ENCODE data around the gene ACHE. TPM values are rescaled to one million over a fixed set of nuclear protein-coding genes. Genes with fewer than 3 reads are reported as not detected.

Gene ACHE
- total and polyA plus RNA-seq, 11 donors = 0.44 to 2.1 (median 0.75) TPM

DNA sequence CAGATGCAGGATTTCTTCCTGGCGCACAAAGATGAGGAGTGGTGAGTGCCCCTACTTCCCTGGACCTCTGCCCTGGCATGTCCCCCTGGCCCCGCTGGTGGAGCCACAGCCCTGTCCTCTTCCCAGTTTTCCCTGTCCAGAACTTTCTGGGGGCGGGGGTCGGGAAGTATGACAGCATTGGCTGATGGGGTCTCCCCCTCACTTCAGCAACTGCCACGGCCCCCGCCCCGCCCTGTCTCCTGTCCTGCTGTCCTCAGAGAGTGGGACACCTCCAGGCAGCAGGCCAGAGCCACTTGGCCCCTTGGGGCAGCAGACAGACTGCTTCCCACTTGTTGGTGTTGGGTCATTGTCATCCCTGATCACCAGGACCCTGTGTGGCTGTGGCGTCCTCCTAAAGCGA is 13.5 kb downstream of the ACHE start:
- H3K27ac ChIP-seq = no peak overlapping the region
- intact Hi-C loops (cut with DNase I) = loop anchor here in 1 of 10 donors (10.0 kb wide), 1 partner anchor 363 kb away; the partner anchor contains the start of gene FIS1
- peaks cover 0 to 45% (median 16%) of the 10 kb centered on the region in 12 donors for H3K4me1 ChIP-seq
- ATAC-seq (no peak), DNase-seq (no peak)
- H3K27me3 ChIP-seq = no peaks in the 10 kb centered on the region
- peaks cover 5 to 99% (median 85%) of the 10 kb centered on the region in 9 donors for H3K36me3 ChIP-seq
- no peak for TF ChIP-seq POLR2A (IDR thresholded peaks at IDR 0.05)
- TF ChIP-seq, protein P1, sequence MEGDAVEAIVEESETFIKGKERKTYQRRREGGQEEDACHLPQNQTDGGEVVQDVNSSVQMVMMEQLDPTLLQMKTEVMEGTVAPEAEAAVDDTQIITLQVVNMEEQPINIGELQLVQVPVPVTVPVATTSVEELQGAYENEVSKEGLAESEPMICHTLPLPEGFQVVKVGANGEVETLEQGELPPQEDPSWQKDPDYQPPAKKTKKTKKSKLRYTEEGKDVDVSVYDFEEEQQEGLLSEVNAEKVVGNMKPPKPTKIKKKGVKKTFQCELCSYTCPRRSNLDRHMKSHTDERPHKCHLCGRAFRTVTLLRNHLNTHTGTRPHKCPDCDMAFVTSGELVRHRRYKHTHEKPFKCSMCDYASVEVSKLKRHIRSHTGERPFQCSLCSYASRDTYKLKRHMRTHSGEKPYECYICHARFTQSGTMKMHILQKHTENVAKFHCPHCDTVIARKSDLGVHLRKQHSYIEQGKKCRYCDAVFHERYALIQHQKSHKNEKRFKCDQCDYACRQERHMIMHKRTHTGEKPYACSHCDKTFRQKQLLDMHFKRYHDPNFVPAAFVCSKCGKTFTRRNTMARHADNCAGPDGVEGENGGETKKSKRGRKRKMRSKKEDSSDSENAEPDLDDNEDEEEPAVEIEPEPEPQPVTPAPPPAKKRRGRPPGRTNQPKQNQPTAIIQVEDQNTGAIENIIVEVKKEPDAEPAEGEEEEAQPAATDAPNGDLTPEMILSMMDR (IDR thresholded peaks at IDR 0.05) = no peak
- no peak overlapping the region for H3K4me3 ChIP-seq
- no peaks in the 10 kb centered on the region for H3K9me3 ChIP-seq
- 91 to 95% (median 92%) methylated on average over 9 of the region's 9 CpGs for WGBS, 4 donors

DNA sequence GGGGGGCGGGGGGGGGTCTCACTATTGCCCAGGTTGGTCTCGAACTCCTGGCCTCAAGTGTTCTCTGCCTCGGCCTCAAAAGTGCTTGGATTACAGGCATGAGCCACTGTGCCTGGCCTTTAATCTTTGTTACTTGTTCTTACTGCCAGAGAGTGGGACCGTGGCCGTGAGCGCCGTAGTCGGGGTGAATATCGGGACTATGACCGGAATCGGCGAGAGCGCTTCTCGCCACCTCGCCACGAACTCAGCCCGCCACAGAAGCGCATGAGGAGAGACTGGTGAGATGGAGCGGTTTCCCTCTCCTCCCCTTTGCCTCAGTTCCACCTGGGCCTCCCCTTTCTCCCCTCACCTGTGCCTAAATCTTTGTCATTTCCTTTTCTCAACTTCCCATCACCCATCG is 14.6 kb downstream of the ACHE start:
- whole genome bisulfite sequencing, 4 donors = 95 to 99% (median 97%) methylated on average over 20 of the region's 20 CpGs
- intact Hi-C loops (cut with DNase I) = loop anchor here in 1 of 10 donors (10.0 kb wide), 1 partner anchor 364 kb away; the partner anchor contains the start of gene FIS1
- H3K36me3 ChIP-seq = peaks cover 3 to 95% (median 85%) of the 10 kb centered on the region in 9 donors

DNA sequence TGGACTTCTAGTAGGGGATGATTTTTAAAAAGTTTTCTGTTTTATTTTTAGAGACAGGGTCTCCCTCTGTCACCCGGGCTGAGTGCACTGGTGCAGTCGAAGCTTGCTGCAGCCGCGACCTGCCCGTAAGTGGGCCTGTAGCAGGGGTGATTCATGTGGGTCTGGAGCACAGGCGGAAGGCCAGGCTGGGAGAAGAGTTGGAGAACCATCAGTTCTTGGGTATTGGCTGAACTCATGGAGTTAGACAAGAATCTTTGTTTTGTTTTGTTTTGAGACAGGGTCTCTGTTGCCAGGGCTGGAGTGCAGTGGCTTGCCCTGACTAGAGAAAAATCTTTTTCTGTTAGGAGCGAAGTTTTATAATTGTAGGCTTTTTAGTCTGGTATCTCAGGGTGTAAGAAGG is 15.0 kb downstream of the ACHE start:
- TF ChIP-seq POLR2A (IDR thresholded peaks at IDR 0.05) = no peak
- TF ChIP-seq, protein P1 (IDR thresholded peaks at IDR 0.05) = no peak
- ATAC-seq (no peak), DNase-seq (no peak)
- Histone ChIP-seq H3K9me3 (no peaks in the 10 kb centered on the region), H3K36me3 (peaks cover 3 to 90% (median 80%) of the 10 kb centered on the region in 9 donors), H3K4me3 (no peak overlapping the region), H3K27ac (no peak overlapping the region), H3K27me3 (no peaks in the 10 kb centered on the region), H3K4me1 (peaks cover 3 to 45% (median 31%) of the 10 kb centered on the region in 12 donors)
- intact Hi-C loops (cut with DNase I) = loop anchor here in 1 of 10 donors (10.0 kb wide), 1 partner anchor 364 kb away; the partner anchor contains the start of gene FIS1
- 88 to 95% (median 90%) methylated on average over 7 of the region's 7 CpGs for WGBS, 4 donors

More for the DNA sequence above, 14.6 kb downstream of the ACHE start:
- no peak overlapping the region for H3K27ac ChIP-seq
- H3K4me1 ChIP-seq = peaks cover 0 to 45% (median 26%) of the 10 kb centered on the region in 12 donors
- no peak overlapping the region for H3K4me3 ChIP-seq
- DNase-seq (no peak), ATAC-seq (no peak)
- H3K9me3 ChIP-seq = no peaks in the 10 kb centered on the region
- H3K27me3 ChIP-seq = no peaks in the 10 kb centered on the region
- TF ChIP-seq, protein P1 (IDR thresholded peaks at IDR 0.05) = no peak
- no peak for TF ChIP-seq POLR2A (IDR thresholded peaks at IDR 0.05)

DNA sequence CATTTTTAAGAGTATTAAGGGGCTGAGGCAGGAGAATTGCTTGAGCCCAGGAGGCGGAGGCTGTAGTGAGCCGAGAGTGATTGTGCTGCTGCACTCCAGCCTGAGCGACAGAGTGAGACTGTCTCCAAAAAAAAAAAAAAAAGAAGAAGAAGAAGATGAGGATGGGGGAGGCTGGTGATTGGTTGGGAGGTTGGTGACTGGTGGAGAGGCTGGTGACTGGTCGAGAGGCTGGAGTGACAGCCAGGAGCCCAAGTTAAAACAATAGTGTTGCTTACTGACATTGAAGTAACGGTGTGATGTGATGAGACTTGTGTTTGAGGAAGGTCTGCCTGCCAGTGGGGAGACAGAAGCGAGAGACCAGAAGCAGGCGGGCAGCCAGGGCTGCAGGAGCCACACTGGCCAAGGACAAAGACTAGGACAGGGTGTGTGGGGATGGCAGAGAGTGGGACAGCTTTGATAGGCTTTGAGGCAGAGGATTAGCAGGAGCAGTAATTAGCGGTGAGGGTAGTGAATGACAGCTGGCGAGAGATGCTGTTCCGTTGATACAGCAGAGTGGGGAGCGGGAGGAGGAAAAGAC is 15.9 kb downstream of the ACHE start:
- intact Hi-C loops (cut with DNase I) = loop anchor here in 1 of 10 donors (10.0 kb wide), 1 partner anchor 365 kb away; the partner anchor contains the start of gene FIS1
- peak; percentile 48 to 68 (median 64) for ATAC-seq
- no peak for TF ChIP-seq POLR2A (IDR thresholded peaks at IDR 0.05)
- TF ChIP-seq, protein P1 (IDR thresholded peaks at IDR 0.05) = no peak
- Histone ChIP-seq H3K9me3 (no peaks in the 10 kb centered on the region), H3K4me3 (no peak overlapping the region), H3K4me1 (peaks cover 3 to 48% (median 33%) of the 10 kb centered on the region in 12 donors), H3K27ac (peak overlapping the region in 4 of 12 donors; percentile 5 to 55 (median 32)), H3K27me3 (no peaks in the 10 kb centered on the region), H3K36me3 (peaks cover 3 to 81% (median 71%) of the 10 kb centered on the region in 9 donors)
- peak in 1 of 5 donors; percentile 71 for DNase-seq
- 57 to 72% (median 64%) methylated on average over 11 of the region's 11 CpGs for WGBS, 4 donors
